GM21526 (cell line): Measurements from ENCODE around the gene S100A3.

Experiments used
- ATAC-seq: cut with Tn5 transposase; IDR thresholded peaks from one replicate; pipeline ENCODE4 v1.9.1; 2021; ENCODE audit warnings: moderate library complexity; ENCODE audit not compliant: unreplicated experiment, low FRiP score

The S100A3 gene

DNA sequence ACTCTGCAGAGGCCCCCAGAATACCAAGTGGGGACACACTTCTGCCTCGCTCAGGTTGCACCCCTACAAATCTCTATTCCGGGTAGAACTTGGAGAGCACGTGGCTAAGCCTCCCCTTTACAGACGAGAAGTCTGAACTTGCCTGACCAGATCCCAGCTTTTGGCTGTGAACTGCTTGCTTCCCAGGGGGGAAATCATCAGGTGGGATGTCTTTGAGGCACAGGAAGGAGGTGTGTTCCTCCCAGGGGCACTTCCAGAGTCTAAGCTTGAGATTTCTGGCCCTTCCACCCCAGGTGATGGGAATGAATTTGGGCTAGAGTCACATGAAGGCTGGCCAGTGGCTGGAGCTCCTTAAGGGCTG, 1.3 kb upstream of the S100A3 start:
- ATAC-seq = no peak

- ATAC-seq = no peak
Observed at GRCh38 chr1:153549741-153550397, 811 bp upstream of the S100A3 start.

- no peak for ATAC-seq
Observed at GRCh38 chr1:153547560-153548551, 1.2 kb downstream of the S100A3 start.

DNA sequence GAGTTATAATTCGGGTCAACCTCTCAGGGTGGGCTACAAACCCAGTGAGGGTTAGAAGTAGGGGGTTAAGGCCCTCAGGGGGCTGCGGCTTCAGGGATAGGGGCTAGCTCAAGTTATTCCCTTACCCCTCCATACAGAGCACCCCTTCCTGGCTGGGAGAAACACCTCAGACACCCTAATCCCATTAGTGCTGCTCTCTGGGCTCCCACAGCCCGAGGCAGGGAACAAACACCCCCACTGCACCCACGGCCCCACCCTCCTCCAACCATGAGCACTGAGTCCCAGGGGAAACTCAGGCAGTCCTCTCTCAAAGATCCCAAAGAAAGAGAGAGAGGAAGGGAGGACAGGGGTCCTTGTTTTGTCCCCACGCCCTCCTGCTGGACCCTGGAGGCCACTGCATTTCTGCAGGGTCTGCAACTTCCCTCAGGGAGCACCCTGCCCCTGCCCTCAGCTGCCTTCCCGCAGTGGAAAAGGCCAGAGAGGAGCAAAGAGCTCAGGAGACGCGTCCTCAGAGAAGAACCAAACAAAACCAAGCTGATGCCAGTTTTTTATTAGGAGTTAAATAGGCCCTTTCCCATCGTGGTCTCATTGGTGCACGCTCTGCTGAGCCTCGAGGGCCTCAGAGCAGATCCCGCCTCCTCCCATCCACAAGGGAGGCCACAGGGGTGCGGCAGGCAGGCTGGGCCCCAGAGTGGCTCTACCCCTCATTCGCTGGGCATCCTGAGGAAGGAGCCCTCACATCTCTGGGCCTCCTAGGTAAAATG, 2.1 kb downstream of the S100A3 start:
- ATAC-seq = no peak

DNA sequence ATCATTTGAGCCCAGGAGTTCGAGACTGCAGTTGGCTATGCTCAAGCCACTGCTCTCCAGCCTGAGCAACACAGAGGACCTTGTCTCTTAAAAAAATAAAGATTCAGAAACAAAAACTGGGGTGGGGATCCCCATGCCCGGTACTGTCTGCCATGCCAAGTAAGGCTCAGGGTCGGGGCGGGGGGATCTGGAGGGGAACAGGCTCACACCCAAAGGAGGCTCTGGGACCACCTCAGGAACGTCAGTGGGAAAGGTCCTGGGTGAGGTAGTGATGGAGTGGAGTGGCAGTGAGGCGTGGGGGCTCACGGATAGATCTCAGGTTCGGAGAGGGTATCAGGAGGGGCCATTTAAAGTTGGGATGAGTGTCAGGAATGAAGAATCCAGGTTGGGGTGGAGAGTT, 2.7 kb downstream of the S100A3 start:
- no peak for ATAC-seq

DNA sequence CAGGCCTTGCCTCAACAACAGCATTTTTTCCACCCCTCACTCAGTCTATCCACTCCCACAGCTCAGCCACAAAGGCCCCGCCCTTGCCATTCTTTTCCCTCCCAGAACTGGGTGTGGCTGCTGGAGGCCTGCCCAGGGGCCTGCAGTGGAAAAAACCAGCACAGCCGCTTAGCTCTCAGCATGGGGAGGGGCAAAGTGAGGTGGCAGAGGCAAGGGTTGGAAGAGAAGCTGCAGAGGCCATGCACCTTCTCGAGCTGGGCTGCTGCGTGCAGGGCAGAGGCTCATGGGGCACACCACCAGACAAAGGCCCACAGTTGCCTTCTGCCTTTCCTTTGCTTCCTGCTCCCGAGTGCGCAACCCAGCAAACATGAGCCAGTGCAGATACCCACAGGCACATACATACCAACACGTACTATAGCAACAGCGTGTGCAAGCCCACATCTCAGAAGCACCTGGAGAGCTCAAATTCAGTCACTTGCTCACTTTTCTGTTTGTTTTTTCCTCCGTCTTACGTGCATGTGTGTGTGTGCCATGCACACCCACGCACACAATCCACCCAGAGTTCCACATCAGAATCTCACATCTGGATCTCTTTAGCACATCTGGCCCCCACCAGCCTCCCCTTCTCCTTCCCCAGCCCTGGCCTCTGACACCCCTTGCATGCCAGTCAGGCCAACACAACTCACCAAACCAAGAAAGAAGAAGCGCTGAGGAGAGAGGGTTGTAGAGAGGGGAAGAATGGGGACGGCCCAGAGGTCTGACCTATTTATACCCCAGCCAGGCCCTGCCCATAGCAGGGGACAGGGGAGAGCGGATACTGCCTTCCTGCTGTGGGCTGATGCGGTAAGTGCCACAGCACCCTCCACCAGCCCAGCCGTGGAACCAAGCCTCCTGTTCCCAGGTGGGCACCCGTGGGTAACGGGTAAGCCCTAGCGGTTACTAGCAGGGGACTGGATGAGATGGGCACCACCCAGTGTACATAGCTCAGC, 3.7 kb downstream of the S100A3 start, which contains the start of gene S100A4:
S100A4 (minus strand) TSS at position 740 of the 989 bp plus-strand sequence. CDS start 1,012 bp downstream, outside the sequence.
- ATAC-seq = no peak

GRCh38 chr1:153544453-153545066, 4.5 kb downstream of the S100A3 start:
- ATAC-seq = no peak

- no peak for ATAC-seq
Observed at GRCh38 chr1:153543736-153544135, 5.3 kb downstream of the S100A3 start.

DNA sequence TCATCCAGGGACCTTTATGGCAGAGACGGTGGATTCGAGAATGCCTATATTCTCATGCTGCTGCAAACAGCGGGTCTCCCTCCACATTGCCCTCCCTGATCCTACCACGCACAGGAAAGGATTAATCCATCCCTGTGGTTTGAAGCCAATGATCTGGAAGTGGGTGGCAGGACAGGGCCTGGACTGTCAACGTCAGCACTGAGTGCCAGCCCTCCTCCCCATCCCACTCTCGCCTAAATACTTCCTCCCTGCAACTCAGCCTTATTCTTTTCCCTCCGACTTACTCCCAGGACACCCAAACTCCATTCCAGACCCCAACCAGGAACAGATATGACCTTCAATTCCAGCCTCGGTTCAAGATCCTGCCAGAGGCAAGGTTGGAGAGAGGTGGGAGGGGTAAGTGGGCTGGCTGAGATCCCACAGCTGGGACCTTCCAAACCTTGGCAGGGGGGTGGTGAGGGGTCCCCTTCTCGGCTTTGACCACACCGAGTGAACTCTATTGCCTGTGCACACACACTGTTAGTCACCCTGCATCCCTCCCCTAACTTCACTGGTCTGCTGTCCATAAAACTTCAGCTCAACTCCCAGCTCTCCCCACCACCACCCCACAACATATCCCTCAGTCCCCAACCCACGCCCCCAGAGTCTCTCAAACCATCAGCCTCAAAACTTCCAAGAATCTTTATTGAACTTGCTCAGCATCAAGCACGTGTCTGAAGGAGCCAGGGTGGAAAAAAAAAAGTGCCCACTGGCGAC, 5.9 kb downstream of the S100A3 start:
- no peak for ATAC-seq

- no peak for ATAC-seq
Observed at GRCh38 chr1:153541641-153542590, 7.1 kb downstream of the S100A3 start.

- ATAC-seq = no peak
Observed at GRCh38 chr1:153540394-153541361, 8.4 kb downstream of the S100A3 start, which contains the start of gene S100A5. Gene S100A5, minus strand, starts transcription at chr1:153540934. Its CDS starts 743 bp downstream, at chr1:153540191.

GRCh38 chr1:153539395-153540093, 9.5 kb downstream of the S100A3 start:
- no peak for ATAC-seq

DNA sequence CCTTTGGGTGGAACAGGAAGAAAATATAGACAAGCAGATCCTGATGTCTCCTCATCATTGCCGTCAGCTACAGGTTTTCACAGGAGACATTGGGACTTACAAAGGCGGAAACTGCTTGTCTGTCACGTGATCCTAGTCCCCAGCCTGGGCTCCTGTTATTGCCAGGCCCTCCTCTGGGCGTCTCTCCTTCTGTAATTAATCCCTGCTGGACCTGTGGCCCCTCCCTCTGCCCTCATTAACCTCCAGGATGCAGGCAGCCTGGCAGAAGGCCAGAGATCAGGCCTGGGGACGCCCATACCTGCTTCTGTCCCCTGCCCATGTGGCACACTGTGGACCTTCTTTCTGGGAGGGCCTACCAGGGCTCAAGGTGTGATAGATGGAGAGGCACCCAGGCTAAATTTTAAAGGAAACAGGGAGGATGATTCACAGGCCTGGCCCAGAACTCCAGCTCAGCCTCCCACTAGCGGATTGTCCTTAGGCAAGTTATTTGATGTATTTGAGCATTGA, 10.7 kb downstream of the S100A3 start:
- no peak for ATAC-seq

- no peak for ATAC-seq
Observed at GRCh38 chr1:153537376-153537730, 11.7 kb downstream of the S100A3 start.

DNA sequence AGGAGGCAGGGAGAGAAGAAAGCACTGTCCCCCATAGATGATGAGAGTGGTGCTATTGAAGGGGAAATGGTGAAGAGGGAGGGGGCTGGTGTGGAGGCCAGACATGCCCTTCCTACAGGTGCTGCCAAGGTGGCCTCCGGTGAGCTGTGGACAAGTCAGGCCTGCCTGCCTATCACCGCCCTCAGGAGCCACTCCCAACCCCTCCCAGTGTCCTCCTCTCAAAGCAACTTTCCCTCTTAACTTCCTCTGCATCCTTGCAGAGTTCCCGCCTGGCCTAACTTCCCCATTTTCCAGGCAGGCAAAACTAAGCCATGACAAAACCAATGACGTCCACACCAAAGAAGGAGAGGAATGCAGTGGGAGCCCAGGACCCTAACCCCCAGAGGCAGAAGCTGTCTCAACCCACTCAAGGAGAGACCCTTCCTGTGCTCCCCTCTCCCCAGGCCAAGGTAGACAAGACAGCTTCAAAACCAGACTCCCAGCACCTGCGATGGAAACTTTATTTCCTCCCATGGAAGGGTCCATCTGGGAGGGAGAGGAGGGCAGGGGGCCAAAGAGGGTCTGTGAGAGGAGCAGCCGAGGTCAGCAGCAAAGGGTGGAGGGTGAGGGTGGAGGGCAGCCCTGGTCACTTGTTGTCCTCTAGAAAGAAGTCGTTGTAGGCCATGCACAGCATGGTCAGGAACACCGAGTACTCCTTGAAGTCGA, 12.2 kb downstream of the S100A3 start:
- no peak for ATAC-seq
